KMS-11 (cell line): Measurements from ENCODE around the gene SLC35B4.

ENCODE experiments used
- H2AFZ ChIP-seq: fragments of 200-600 bp; sonication (generic); 2 replicates; pipeline ENCODE4 v1.6.1; 2016; ENCODE audit warnings: antibody characterized with exemption, mixed run types, low read depth
- H3K27ac ChIP-seq: fragments of 200-600 bp; sonication (generic); 2 replicates; pipeline ENCODE4 v1.6.1; 2016; ENCODE audit warnings: mild to moderate bottlenecking, mixed run types
- H3K27me3 ChIP-seq: fragments of 200-600 bp; sonication (generic); 2 replicates; pipeline ENCODE4 v1.6.1; 2017; ENCODE audit warnings: mild to moderate bottlenecking, low read depth, mixed run types, moderate library complexity; ENCODE audit not compliant: insufficient read depth
- H3K36me3 ChIP-seq: fragments of 200-600 bp; sonication (generic); 2 replicates; pipeline ENCODE4 v1.6.1; 2017; ENCODE audit warnings: mild to moderate bottlenecking, mixed run types; ENCODE audit not compliant: insufficient read depth
- H3K4me1 ChIP-seq: fragments of 200-600 bp; sonication (generic); 2 replicates; pipeline ENCODE4 v1.6.1; 2016; ENCODE audit warnings: mild to moderate bottlenecking, low read depth, mixed run types; ENCODE audit not compliant: poor library complexity, severe bottlenecking
- H3K4me2 ChIP-seq: fragments of 200-600 bp; sonication (generic); 2 replicates; pipeline ENCODE4 v1.7.0; 2016; ENCODE audit warnings: mild to moderate bottlenecking, mixed run types
- H3K4me3 ChIP-seq: fragments of 200-600 bp; sonication (generic); IDR thresholded peaks from 2 replicates; pipeline ENCODE4 v1.6.1; 2017; ENCODE audit warnings: low read depth, low read length, mixed read lengths; ENCODE audit not compliant: insufficient read depth
- H3K79me2 ChIP-seq: fragments of 200-600 bp; sonication (generic); 2 replicates; pipeline ENCODE4 v1.6.1; 2016; ENCODE audit warnings: low read depth, mixed run types; ENCODE audit not compliant: insufficient read depth
- H3K9ac ChIP-seq: fragments of 200-600 bp; sonication (generic); 2 replicates; pipeline ENCODE4 v1.6.1; 2016; ENCODE audit warnings: mild to moderate bottlenecking, mixed run types
- H4K20me1 ChIP-seq: fragments of 200-600 bp; sonication (generic); 2 replicates; pipeline ENCODE4 v1.6.1; 2016; ENCODE audit warnings: mild to moderate bottlenecking, mixed run types; ENCODE audit not compliant: insufficient read depth
- TF ChIP-seq, protein P1 (sequence below): fragments of 200-600 bp; sonication (generic); conservative IDR thresholded peaks from 2 replicates; pipeline ENCODE4 v1.6.1; 2017; ENCODE audit warnings: low read depth, mild to moderate bottlenecking, antibody characterized with exemption, low read length, moderate library complexity, mixed read lengths

Gene SLC35B4

DNA sequence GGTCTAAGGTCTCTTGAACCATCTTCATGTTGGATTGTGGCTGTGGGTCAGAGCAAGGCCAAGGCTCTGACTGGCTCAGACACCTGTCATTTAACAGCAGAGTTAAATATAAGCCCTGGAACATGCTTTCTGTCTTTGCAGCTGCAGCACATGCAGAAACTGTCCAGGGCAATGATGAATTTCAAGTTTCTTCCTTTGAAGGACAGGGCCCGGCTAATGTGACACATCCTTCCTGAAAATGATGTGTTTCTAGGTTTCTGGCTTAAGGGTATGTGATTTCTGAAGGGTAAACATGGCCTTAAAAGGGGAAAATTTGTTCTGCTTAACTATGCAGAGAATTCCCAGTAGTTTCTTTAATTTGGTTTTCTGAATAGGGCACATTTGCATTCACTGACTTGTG is 34.0 kb upstream of the SLC35B4 start:
- H3K4me3 ChIP-seq: no peak overlapping the region

DNA sequence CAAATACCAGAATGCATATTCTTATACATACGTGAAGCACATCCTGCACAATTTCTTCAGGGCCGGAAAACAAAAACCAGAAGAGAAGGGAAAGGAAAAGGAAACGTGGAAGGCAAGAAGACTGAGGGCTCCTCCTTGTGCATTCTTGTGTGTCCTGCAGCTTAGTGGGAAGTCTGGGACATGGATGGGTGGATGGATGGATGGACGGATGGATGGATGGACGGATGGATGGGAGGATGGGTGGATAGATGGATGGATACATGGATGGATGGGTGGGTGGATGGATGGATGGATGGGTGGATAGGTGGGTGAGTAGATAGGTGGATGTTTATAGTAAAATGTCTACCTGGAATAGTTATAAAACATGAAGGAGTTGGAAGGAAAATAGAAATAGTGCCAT is 30.8 kb upstream of the SLC35B4 start:
- Histone ChIP-seq H3K4me2 (no peak overlapping the region), H3K79me2 (no peaks in the 10 kb centered on the region), H3K9ac (no peak overlapping the region), H3K36me3 (no peaks in the 10 kb centered on the region), H2AFZ (no peak overlapping the region), H3K27me3 (no peaks in the 10 kb centered on the region), H4K20me1 (no peaks in the 10 kb centered on the region), H3K4me3 (no peak overlapping the region), H3K4me1 (no peaks in the 10 kb centered on the region), H3K27ac (no peak overlapping the region)
- TF ChIP-seq, protein P1, sequence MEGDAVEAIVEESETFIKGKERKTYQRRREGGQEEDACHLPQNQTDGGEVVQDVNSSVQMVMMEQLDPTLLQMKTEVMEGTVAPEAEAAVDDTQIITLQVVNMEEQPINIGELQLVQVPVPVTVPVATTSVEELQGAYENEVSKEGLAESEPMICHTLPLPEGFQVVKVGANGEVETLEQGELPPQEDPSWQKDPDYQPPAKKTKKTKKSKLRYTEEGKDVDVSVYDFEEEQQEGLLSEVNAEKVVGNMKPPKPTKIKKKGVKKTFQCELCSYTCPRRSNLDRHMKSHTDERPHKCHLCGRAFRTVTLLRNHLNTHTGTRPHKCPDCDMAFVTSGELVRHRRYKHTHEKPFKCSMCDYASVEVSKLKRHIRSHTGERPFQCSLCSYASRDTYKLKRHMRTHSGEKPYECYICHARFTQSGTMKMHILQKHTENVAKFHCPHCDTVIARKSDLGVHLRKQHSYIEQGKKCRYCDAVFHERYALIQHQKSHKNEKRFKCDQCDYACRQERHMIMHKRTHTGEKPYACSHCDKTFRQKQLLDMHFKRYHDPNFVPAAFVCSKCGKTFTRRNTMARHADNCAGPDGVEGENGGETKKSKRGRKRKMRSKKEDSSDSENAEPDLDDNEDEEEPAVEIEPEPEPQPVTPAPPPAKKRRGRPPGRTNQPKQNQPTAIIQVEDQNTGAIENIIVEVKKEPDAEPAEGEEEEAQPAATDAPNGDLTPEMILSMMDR: no peak

More for the DNA sequence above, 34.0 kb upstream of the SLC35B4 start:
- Histone ChIP-seq H2AFZ (no peak overlapping the region), H4K20me1 (no peaks in the 10 kb centered on the region), H3K4me2 (no peak overlapping the region), H3K36me3 (no peaks in the 10 kb centered on the region), H3K9ac (no peak overlapping the region), H3K27me3 (no peaks in the 10 kb centered on the region), H3K79me2 (no peaks in the 10 kb centered on the region), H3K4me1 (no peaks in the 10 kb centered on the region), H3K27ac (no peak overlapping the region)
- TF ChIP-seq, protein P1: no peak

DNA sequence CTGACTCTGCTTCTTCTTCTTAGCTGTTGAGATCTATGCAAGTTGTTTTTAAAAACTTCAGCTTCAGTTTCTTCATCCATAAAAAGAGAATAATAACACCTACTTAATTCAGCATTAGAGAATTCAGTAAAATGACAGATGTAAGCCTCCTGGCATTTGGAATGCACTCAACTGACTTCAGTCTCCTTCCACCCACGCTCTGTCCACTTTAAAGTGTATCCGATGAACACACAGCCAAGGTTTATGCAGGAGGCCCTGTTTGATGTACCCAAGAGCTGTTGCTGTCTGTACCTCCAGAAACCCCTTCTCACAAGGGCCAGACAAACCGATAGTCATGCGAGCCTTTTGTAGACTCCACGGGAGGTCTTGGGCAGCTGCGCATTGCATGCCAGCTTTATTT is 27.1 kb upstream of the SLC35B4 start:
- H3K36me3 ChIP-seq: no peaks in the 10 kb centered on the region
- no peak overlapping the region for H3K4me2 ChIP-seq
- no peak overlapping the region for H2AFZ ChIP-seq
- H3K4me3 ChIP-seq: no peak overlapping the region
- no peaks in the 10 kb centered on the region for H3K4me1 ChIP-seq
- H4K20me1 ChIP-seq: no peaks in the 10 kb centered on the region
- no peaks in the 10 kb centered on the region for H3K79me2 ChIP-seq
- no peak overlapping the region for H3K27ac ChIP-seq
- TF ChIP-seq, protein P1: no peak
- H3K9ac ChIP-seq: no peak overlapping the region
- no peaks in the 10 kb centered on the region for H3K27me3 ChIP-seq

DNA sequence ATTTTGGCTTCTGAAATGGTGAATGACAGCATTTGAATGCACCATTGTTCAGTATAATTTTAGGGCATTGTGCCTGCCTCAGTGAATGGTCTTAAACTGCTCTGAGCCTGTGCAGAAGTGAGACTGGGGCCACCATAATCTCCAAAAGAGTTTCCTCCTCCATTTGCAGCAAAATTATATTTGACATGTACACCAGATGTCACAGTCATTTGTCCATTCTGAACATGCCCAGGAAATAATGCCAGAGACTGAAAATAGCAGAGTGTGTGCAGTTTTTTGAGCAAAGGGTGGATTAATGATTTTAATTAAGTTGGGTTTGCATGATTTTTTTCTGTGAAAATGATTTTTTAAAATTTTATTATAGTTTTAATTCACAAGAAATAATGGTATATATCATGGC is 26.4 kb upstream of the SLC35B4 start:
- Histone ChIP-seq H2AFZ (no peak overlapping the region), H3K9ac (no peak overlapping the region), H3K27me3 (no peaks in the 10 kb centered on the region), H3K27ac (no peak overlapping the region), H3K4me1 (no peaks in the 10 kb centered on the region), H3K4me2 (no peak overlapping the region), H4K20me1 (no peaks in the 10 kb centered on the region), H3K79me2 (no peaks in the 10 kb centered on the region), H3K36me3 (no peaks in the 10 kb centered on the region), H3K4me3 (no peak overlapping the region)
- TF ChIP-seq, protein P1: no peak

DNA sequence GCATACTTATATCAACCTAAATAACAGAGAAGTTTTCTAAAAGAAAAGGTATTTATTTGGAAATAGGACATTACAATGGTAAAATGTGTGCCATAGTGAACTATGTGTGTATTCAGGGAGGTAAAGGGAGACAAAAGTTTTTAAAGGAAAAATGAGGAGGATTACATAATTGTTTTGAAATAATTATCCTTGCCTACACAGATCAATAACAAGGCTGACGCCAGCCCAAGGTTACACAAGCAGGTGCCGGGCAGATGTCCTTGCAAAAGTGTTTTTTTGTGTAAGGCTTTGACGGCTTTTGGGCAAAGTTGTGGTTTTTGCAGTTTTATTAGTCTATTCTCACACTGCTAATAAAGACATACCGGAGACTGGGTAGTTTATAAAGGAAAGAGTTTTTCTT is 22.7 kb upstream of the SLC35B4 start:
- Histone ChIP-seq H2AFZ (no peak overlapping the region), H3K4me2 (no peak overlapping the region)
- TF ChIP-seq, protein P1: no peak

More for the DNA sequence above, 22.7 kb upstream of the SLC35B4 start:
- Histone ChIP-seq H3K4me1 (no peaks in the 10 kb centered on the region), H3K79me2 (no peaks in the 10 kb centered on the region), H3K27ac (no peak overlapping the region), H3K36me3 (no peaks in the 10 kb centered on the region), H3K4me3 (no peak overlapping the region), H3K9ac (no peak overlapping the region), H4K20me1 (no peaks in the 10 kb centered on the region), H3K27me3 (no peaks in the 10 kb centered on the region)
